ENCODE data around the gene TJAP1. TPM values are rescaled to one million over a fixed set of nuclear protein-coding genes. Genes with fewer than 3 reads are reported as not detected.

Gene TJAP1
- 16.3 and 17.3 TPM in 2 replicates for total RNA-seq (2014; rRNA removed; shearing (Covaris generic); ENCODE audit: low replicate concordance)

GRCh38 chr6:43477235-43478007 is at the start of gene TJAP1:
Gene TJAP1, plus strand, starts transcription at chr6:43477570. Its CDS starts 21,432 bp downstream, at chr6:43499002.
- Histone ChIP-seq H3K9ac (ENCODE audit: low read length) (peak within 1 kb of the TSS; percentile 81), H3K27ac (ENCODE audit: low read length) (peak within 1 kb of the TSS; percentile 12; the same call in 1 of the 2 replicates), H4K20me1 (ENCODE audit: insufficient read depth, low read depth, low read length) (no peaks in the 10 kb centered on the region), H3K4me2 (ENCODE audit: low read depth, low read length, poor library complexity, severe bottlenecking) (peak within 1 kb of the TSS; percentile 94), H3K79me2 (ENCODE audit: low read length) (peaks cover 45% of the 10 kb centered on the region), H2AFZ (ENCODE audit: low read length) (peak within 1 kb of the TSS; percentile 49), H3K9me3 (ENCODE audit: low read length) (no peaks in the 10 kb centered on the region), H3K4me3 (ENCODE audit: low read length) (peak within 1 kb of the TSS; percentile 95), H3K36me3 (ENCODE audit: insufficient read depth, low read length) (no peaks in the 10 kb centered on the region), H3K27me3 (ENCODE audit: low read length) (no peaks in the 10 kb centered on the region), H3K4me1 (ENCODE audit: low read length) (peaks cover 35% of the 10 kb centered on the region), H3K9me2 (replicated peaks; ENCODE audit: insufficient read depth, low read length) (no peaks in the 10 kb centered on the region)
- peak; percentile 96 for DNase-seq

- Histone ChIP-seq H3K9ac (ENCODE audit: low read length) (peak overlapping the region; percentile 90), H3K4me3 (ENCODE audit: low read length) (peak overlapping the region; percentile 91), H3K79me2 (ENCODE audit: low read length) (peaks cover 28% of the 10 kb centered on the region)
Observed at GRCh38 chr6:43428112-43428570, 49.2 kb upstream of the TJAP1 start.

GRCh38 chr6:43428874-43429273 is 48.5 kb upstream of the TJAP1 start:
- Histone ChIP-seq H3K27me3 (ENCODE audit: low read length) (no peaks in the 10 kb centered on the region), H3K79me2 (ENCODE audit: low read length) (peaks cover 28% of the 10 kb centered on the region), H3K4me3 (ENCODE audit: low read length) (peak overlapping the region; percentile 91), H2AFZ (ENCODE audit: low read length) (no peak overlapping the region), H4K20me1 (ENCODE audit: insufficient read depth, low read depth, low read length) (no peaks in the 10 kb centered on the region), H3K36me3 (ENCODE audit: insufficient read depth, low read length) (peaks cover 5% of the 10 kb centered on the region; the same call in 1 of the 2 replicates), H3K9me3 (ENCODE audit: low read length) (no peaks in the 10 kb centered on the region), H3K27ac (ENCODE audit: low read length) (peak overlapping the region; percentile 81), H3K4me1 (ENCODE audit: low read length) (peaks cover 19% of the 10 kb centered on the region), H3K4me2 (ENCODE audit: low read depth, low read length, poor library complexity, severe bottlenecking) (peak overlapping the region; percentile 90), H3K9me2 (replicated peaks; ENCODE audit: insufficient read depth, low read length) (no peaks in the 10 kb centered on the region), H3K9ac (ENCODE audit: low read length) (peak overlapping the region; percentile 90)
- no peak for DNase-seq

More at GRCh38 chr6:43428112-43428570, 49.2 kb upstream of the TJAP1 start:
- Histone ChIP-seq H4K20me1 (ENCODE audit: insufficient read depth, low read depth, low read length) (no peaks in the 10 kb centered on the region), H3K4me2 (ENCODE audit: low read depth, low read length, poor library complexity, severe bottlenecking) (peak overlapping the region; percentile 90), H2AFZ (ENCODE audit: low read length) (peak overlapping the region; percentile 59; the same call in 1 of the 2 replicates), H3K9me2 (replicated peaks; ENCODE audit: insufficient read depth, low read length) (no peaks in the 10 kb centered on the region), H3K4me1 (ENCODE audit: low read length) (peaks cover 19% of the 10 kb centered on the region), H3K9me3 (ENCODE audit: low read length) (no peaks in the 10 kb centered on the region), H3K27me3 (ENCODE audit: low read length) (no peaks in the 10 kb centered on the region), H3K27ac (ENCODE audit: low read length) (peak overlapping the region; percentile 81), H3K36me3 (ENCODE audit: insufficient read depth, low read length) (peaks cover 5% of the 10 kb centered on the region; the same call in 1 of the 2 replicates)
- DNase-seq = no peak

GRCh38 chr6:43432009-43432945 is 45.1 kb upstream of the TJAP1 start:
- Histone ChIP-seq H3K4me3 (ENCODE audit: low read length) (no peak overlapping the region), H3K27ac (ENCODE audit: low read length) (no peak overlapping the region), H2AFZ (ENCODE audit: low read length) (no peak overlapping the region), H3K36me3 (ENCODE audit: insufficient read depth, low read length) (peaks cover 12% of the 10 kb centered on the region), H3K9ac (ENCODE audit: low read length) (no peak overlapping the region), H4K20me1 (ENCODE audit: insufficient read depth, low read depth, low read length) (no peaks in the 10 kb centered on the region), H3K79me2 (ENCODE audit: low read length) (peaks cover 28% of the 10 kb centered on the region), H3K4me2 (ENCODE audit: low read depth, low read length, poor library complexity, severe bottlenecking) (no peak overlapping the region), H3K27me3 (ENCODE audit: low read length) (no peaks in the 10 kb centered on the region), H3K4me1 (ENCODE audit: low read length) (peaks cover 10% of the 10 kb centered on the region), H3K9me3 (ENCODE audit: low read length) (no peaks in the 10 kb centered on the region), H3K9me2 (replicated peaks; ENCODE audit: insufficient read depth, low read length) (no peaks in the 10 kb centered on the region)
- DNase-seq = no peak

- Histone ChIP-seq H3K27me3 (ENCODE audit: low read length) (no peaks in the 10 kb centered on the region), H3K27ac (ENCODE audit: low read length) (no peak overlapping the region), H3K4me2 (ENCODE audit: low read depth, low read length, poor library complexity, severe bottlenecking) (no peak overlapping the region), H3K9me2 (replicated peaks; ENCODE audit: insufficient read depth, low read length) (no peaks in the 10 kb centered on the region), H2AFZ (ENCODE audit: low read length) (no peak overlapping the region), H3K4me3 (ENCODE audit: low read length) (no peak overlapping the region), H3K9me3 (ENCODE audit: low read length) (no peaks in the 10 kb centered on the region), H3K36me3 (ENCODE audit: insufficient read depth, low read length) (peaks cover 14% of the 10 kb centered on the region), H4K20me1 (ENCODE audit: insufficient read depth, low read depth, low read length) (no peaks in the 10 kb centered on the region), H3K9ac (ENCODE audit: low read length) (no peak overlapping the region), H3K4me1 (ENCODE audit: low read length) (peaks cover 10% of the 10 kb centered on the region), H3K79me2 (ENCODE audit: low read length) (peaks cover 23% of the 10 kb centered on the region)
- no peak for DNase-seq
Observed at GRCh38 chr6:43433148-43433547, 44.2 kb upstream of the TJAP1 start.

- Histone ChIP-seq H3K9ac (ENCODE audit: low read length) (no peak overlapping the region), H3K27ac (ENCODE audit: low read length) (no peak overlapping the region), H3K4me2 (ENCODE audit: low read depth, low read length, poor library complexity, severe bottlenecking) (no peak overlapping the region), H2AFZ (ENCODE audit: low read length) (no peak overlapping the region), H3K27me3 (ENCODE audit: low read length) (no peaks in the 10 kb centered on the region), H3K36me3 (ENCODE audit: insufficient read depth, low read length) (peaks cover 15% of the 10 kb centered on the region), H3K4me1 (ENCODE audit: low read length) (peaks cover 3% of the 10 kb centered on the region; the same call in 1 of the 2 replicates), H4K20me1 (ENCODE audit: insufficient read depth, low read depth, low read length) (no peaks in the 10 kb centered on the region), H3K9me3 (ENCODE audit: low read length) (no peaks in the 10 kb centered on the region), H3K4me3 (ENCODE audit: low read length) (no peak overlapping the region), H3K79me2 (ENCODE audit: low read length) (peaks cover 13% of the 10 kb centered on the region; the same call in 1 of the 2 replicates), H3K9me2 (replicated peaks; ENCODE audit: insufficient read depth, low read length) (no peaks in the 10 kb centered on the region)
- DNase-seq = no peak
Observed at GRCh38 chr6:43434001-43434840, 43.1 kb upstream of the TJAP1 start.

GRCh38 chr6:43434943-43435342 is 42.4 kb upstream of the TJAP1 start:
- Histone ChIP-seq H4K20me1 (ENCODE audit: insufficient read depth, low read depth, low read length) (no peaks in the 10 kb centered on the region), H3K27me3 (ENCODE audit: low read length) (no peaks in the 10 kb centered on the region), H2AFZ (ENCODE audit: low read length) (no peak overlapping the region), H3K79me2 (ENCODE audit: low read length) (peaks cover 7% of the 10 kb centered on the region; the same call in 1 of the 2 replicates), H3K4me2 (ENCODE audit: low read depth, low read length, poor library complexity, severe bottlenecking) (no peak overlapping the region), H3K9ac (ENCODE audit: low read length) (no peak overlapping the region), H3K9me3 (ENCODE audit: low read length) (no peaks in the 10 kb centered on the region), H3K27ac (ENCODE audit: low read length) (no peak overlapping the region), H3K9me2 (replicated peaks; ENCODE audit: insufficient read depth, low read length) (no peaks in the 10 kb centered on the region), H3K4me1 (ENCODE audit: low read length) (no peaks in the 10 kb centered on the region), H3K36me3 (ENCODE audit: insufficient read depth, low read length) (peaks cover 15% of the 10 kb centered on the region), H3K4me3 (ENCODE audit: low read length) (no peak overlapping the region)
- no peak for DNase-seq
